HG03045 (cell line): ENCODE measurements around the gene WFDC1.

Source experiments
- ATAC-seq: cut with Tn5 transposase; IDR thresholded peaks from one replicate; pipeline ENCODE4 v1.9.1; 2021; ENCODE audit warnings: mild to moderate bottlenecking, moderate library complexity; ENCODE audit not compliant: unreplicated experiment

Gene WFDC1, protein sequence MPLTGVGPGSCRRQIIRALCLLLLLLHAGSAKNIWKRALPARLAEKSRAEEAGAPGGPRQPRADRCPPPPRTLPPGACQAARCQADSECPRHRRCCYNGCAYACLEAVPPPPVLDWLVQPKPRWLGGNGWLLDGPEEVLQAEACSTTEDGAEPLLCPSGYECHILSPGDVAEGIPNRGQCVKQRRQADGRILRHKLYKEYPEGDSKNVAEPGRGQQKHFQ

GRCh38 chr16:84294531-84295142 is at the start of gene WFDC1:
WFDC1 (plus strand) TSS chr16:84294878; CDS start chr16:84294972, 94 bp downstream.
- ATAC-seq, result no peak

DNA sequence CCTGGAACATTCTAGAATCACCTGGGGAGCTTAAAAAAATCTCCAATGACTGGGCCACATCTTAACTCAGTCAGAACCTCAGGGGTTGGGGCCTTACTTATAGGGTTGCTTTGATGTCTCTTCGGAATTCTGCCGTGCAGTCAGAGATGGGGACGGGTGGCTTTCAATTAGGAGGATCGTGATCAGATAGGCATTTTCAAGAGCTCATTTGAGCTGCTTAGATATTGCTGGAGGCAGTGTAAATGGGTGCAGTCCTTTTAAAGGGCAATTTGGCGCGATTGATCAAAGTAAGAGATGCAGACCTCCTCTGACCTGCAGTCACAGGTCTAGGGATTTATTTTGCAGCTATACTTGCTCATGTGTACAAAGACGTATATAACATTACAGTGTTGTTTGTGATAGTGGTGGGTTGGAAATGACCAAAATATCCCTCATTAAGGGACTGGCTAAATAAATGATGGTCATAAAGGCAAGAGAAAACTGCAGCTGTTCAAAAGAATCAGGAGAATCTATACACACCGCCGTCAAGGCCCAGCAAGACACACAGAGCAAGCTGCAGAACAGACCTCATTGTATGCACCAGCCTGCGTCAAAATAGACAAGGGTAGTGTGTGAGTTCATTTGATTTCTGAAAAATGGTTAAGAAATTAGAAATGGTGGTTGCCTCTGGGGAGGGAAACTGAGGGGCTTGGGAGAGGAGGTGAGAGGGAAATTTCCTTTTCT is 48.6 kb upstream of the WFDC1 start:
- ATAC-seq, result no peak

- no peak for ATAC-seq
These were observed 48.0 kb upstream of the WFDC1 start for GRCh38 chr16:84246679-84247077.

GRCh38 chr16:84247331-84247730 is 47.3 kb upstream of the WFDC1 start:
- ATAC-seq, result no peak

DNA sequence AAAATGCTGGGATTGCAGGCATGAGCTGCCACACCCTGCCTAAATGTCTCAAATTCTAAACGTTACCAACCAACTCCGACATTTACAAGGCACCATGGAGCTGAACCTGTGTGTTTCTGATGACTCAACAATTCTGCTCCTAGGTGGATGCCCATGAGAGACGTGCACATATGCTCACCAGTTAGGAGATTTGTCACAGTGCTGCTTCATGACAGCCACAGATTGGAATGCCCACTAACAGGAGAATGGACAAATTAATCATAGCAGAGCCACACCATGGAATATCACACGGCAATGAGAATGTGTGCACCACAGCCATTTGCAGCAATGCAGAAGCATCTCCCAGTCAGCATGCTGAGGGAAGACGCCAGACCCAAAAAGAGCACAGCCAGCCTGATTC is 46.8 kb upstream of the WFDC1 start:
- no peak for ATAC-seq

DNA sequence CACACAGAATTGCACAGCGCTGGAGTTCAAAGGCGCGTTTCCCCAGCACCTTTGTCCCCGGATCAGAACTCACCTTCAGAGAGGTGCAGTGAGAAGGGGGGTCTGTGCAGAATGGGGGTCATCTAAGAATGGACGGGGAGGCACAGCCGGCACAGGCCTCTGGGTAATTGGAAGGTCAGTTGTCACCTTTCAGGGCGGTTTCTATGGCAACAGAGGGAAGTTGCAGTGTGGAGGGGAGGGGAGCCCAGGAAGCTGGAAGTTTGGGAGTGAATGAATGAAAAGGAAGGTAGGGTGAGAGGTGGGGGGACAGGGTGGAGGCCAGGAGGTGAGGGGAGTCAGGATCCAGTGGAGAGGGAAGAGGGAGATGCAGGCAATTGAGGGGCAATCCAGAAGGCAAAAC is 42.5 kb upstream of the WFDC1 start:
- ATAC-seq, result no peak

- no peak for ATAC-seq
These were observed 41.5 kb upstream of the WFDC1 start for GRCh38 chr16:84253173-84253572.

GRCh38 chr16:84254062-84254461 is 40.6 kb upstream of the WFDC1 start:
- ATAC-seq, result no peak

DNA sequence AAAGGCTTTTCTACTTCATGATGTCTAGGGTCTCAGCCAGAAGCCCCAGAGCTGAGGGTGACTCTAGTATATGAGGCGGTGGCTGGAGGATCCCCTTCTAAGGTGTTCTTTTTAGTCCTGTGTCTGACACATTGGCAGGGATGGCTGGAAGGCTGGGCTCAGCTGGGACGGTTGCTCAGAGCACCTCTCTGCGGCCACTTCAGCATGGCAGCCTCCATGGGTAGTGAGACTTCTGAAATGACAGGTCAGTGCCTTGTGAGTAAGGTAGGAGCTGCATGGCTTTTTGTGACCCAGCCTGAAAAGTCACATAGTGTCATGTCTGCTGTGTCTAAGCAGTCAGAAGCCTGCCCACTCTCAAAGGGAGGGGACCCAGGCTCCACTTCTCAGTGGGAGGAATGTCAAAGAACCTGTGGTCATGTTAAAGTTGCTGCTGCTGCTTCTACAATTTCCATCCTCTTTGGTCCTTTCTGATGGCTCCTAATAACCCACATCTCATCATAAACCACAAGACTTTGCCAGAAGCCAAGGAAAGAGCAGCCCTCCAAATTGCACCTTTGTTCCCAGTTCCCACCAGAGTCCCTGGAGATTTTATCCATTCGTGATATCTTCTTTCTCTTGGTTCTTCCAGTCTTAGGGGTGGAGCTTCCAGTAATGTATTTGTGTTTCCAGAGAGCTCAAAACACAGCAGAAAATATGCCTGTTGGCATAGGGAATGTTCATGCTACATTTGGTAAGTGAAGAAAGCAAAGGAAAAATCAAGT is 39.4 kb upstream of the WFDC1 start:
- ATAC-seq, result no peak

DNA sequence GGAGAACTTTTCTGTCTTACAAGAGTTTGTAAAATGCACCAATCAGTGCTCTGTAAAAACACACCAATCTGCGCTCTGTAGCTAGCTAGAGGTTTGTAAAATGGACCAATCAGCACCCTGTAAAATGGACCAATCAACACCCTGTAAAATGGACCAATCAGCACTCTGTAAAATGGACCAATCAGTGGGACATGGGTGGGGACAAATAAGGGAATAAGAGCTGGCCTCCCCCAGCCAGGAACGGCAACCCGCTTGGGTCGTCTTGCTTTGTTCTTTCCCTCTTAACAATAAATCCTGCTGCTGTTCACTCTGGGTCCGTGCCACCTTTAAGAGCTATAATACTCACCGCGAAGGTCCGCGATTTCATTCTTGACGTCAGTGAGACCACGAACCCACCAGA is 36.4 kb upstream of the WFDC1 start:
- no peak for ATAC-seq

GRCh38 chr16:84259691-84260090 is 35.0 kb upstream of the WFDC1 start:
- no peak for ATAC-seq

DNA sequence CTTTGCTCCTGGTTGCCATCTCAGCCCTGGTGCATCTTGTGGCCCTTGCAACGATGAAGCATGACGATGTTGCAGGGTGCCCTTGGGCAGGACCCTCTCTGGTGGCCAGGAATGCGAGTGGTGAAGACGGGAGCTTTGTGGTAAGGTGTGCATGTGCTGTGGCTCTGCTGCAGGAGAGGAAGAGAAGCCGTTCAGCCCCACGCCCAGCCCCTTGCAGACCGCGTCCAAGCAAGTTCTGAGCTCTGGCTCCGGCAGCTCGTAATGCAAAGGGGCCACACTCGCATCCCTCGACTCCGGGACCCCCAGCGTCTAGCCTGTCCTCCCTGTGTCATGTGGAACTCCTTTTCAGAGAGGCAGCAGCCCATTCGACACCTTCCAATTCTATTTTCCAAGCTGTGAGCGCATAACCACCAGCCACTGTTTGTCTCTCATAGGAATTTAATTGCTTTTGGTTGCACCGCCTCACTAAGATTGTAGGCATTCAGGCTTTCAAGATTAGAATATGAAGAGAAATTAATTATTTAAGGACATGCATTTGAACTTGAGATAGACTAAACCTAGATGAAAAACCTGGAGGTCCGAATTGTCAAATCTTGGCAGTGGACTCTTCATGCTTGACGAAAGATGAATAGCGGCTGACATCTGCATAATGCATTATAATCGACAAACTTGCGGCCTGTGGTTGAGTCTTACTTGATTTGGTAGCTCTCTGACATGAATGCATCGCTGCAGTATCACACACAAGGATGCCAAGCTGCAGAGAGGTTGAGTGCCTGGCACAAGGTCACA is 33.7 kb upstream of the WFDC1 start:
- no peak for ATAC-seq

DNA sequence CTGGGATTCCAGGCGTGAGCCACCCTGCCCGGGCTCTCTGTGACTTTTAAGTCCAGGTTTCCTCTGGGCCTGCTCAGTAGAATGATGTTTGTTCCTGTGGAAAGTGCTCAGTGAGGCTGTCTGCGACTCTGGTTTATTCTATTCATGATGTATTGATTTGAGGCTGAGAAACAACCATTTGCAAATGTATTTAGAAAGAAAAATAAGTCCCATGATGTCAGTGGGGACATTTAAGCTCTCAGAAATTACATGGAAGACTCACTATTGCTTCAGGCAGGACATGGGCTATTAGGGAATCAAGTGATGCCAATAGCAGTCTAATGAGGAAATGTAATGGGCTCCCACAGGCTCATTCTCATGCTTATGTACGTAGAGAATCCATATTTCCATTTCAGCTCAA is 32.6 kb upstream of the WFDC1 start:
- no peak for ATAC-seq

GRCh38 chr16:84262939-84263338 is 31.7 kb upstream of the WFDC1 start:
- ATAC-seq, result no peak

GRCh38 chr16:84266451-84266850 is 28.2 kb upstream of the WFDC1 start:
- ATAC-seq, result no peak

DNA sequence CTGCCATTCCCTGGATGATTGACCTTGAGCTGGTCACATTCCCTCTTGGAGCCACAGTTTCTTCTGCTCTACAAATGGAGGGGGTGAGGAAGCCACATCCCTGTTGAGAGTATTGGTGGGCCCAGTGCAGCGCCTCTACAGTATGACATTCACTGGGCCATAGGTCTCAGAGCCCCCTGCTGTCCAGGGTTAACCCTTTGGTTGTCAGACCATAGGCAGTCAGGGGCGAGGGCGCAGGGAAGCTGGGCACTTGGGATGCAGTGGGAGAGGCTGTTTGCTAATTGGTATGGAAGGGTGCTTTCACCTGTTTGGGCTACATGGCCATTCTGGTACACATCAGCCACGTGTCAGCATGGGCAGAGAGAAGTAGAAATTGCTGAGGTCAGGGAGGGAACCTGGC is 27.3 kb upstream of the WFDC1 start:
- ATAC-seq, result no peak

- no peak for ATAC-seq
These were observed 26.2 kb upstream of the WFDC1 start for GRCh38 chr16:84268291-84269040.

GRCh38 chr16:84270071-84270470 is 24.6 kb upstream of the WFDC1 start:
- no peak for ATAC-seq

GRCh38 chr16:84270531-84270930 is 24.1 kb upstream of the WFDC1 start:
- ATAC-seq, result no peak

- ATAC-seq, result no peak
These were observed 23.6 kb upstream of the WFDC1 start for GRCh38 chr16:84271037-84271436.
